K562 (cell line): ENCODE results near the gene DUOX2. TPM values are rescaled to one million over a fixed set of nuclear protein-coding genes. Genes with fewer than 3 reads are reported as not detected.

Experiments used
- ATAC-seq: fragments of 200-7000 bp; cut with Tn5 transposase; 3 replicates; pipeline ENCODE4 v1.9.1; 2020; ENCODE audit warnings: moderate library complexity
- BruUV-seq: library from RNA; stranded (reverse); fragments of 400-500 nt; replicated peaks from 2 replicates; lab custom pipeline; 2021; lab: Mats Ljungman, UMichigan
- CTCF ChIA-PET: fragments of 300-600 bp; formaldehyde crosslinking; extraction: SDS; loops from one replicate; lab custom pipeline; 2021; ENCODE audit warnings: low intra/inter-chr PET ratio; lab: Yijun Ruan, JAX
- POLR2A ChIA-PET: fragments of 300-600, 350-650 bp; sonication (Branson Sonifier 250); formaldehyde crosslinking; extraction: SDS; loops from one replicate; lab custom pipeline; 2021; ENCODE audit warnings: antibody characterized with exemption, inconsistent platforms; lab: Yijun Ruan, JAX
- DNase-seq, 4 experiments: peaks; one replicate each; pipeline versions ENCODE4 v3.0.0 to v3.0.0-alpha.2; 2011 to 2018; ENCODE audit warnings: low spot score in 3 of 4, mixed read lengths in 3 of 4; ENCODE audit errors: extremely low read depth in 1 of 4
- FAIRE-seq: peaks from 2 replicates; lab custom pipeline; 2011; peaks lifted over from hg19 to GRCh38; lab: Jason Lieb, UNC
- H2AFZ ChIP-seq: 2 replicates; pipeline ENCODE4 v1.6.0; 2011; ENCODE audit warnings: low read depth, low read length, control low read depth, inconsistent platforms
- H3K27ac ChIP-seq: fragments of 200-600 bp; 3 replicates; pipeline ENCODE4 v1.8.0; 2011; ENCODE audit warnings: low read depth, mild to moderate bottlenecking, control low read depth, inconsistent platforms, low read length, moderate library complexity, mixed read lengths; ENCODE audit errors: extremely low read depth
- H3K27me3 ChIP-seq, 2 experiments: fragments of 300-600 bp in 1 of 2; 2 replicates in 1 of 2; 3 replicates in 1 of 2; pipeline versions ENCODE4 v1.6.0 to v1.8.0; 2011; ENCODE audit warnings: inconsistent platforms in 2 of 2, low read length in 2 of 2, mild to moderate bottlenecking in 1 of 2, mixed read lengths in 1 of 2, moderate library complexity in 1 of 2; ENCODE audit not compliant: control insufficient read depth in 2 of 2, insufficient read depth in 2 of 2
- H3K36me3 ChIP-seq: fragments of 300-600 bp; 3 replicates; pipeline ENCODE4 v1.8.0; 2011; ENCODE audit warnings: mild to moderate bottlenecking, low read length, inconsistent platforms; ENCODE audit not compliant: control insufficient read depth, insufficient read depth
- H3K4me1 ChIP-seq, 2 experiments: fragments of 200-600 bp in 1 of 2; replicated peaks in 1 of 2; 2 replicates in 1 of 2; 3 replicates in 1 of 2; pipeline versions ENCODE4 v1.5.1 to v1.8.0; 2011; ENCODE audit warnings: inconsistent platforms in 2 of 2, low read length in 2 of 2, mild to moderate bottlenecking in 1 of 2, mixed read lengths in 1 of 2, moderate library complexity in 1 of 2; ENCODE audit not compliant: control insufficient read depth in 2 of 2, insufficient read depth in 2 of 2
- H3K4me2 ChIP-seq: 2 replicates; pipeline ENCODE4 v1.6.1; 2011; ENCODE audit warnings: low read length, control low read depth, inconsistent platforms, mixed read lengths; ENCODE audit not compliant: insufficient read depth
- H3K4me3 ChIP-seq: fragments of 200-600 bp; sonication (generic), shearing (Covaris generic); 2 replicates; pipeline ENCODE4 v1.5.1; 2016; ENCODE audit warnings: control low read depth, inconsistent platforms
- H3K79me2 ChIP-seq: fragments of 200-600 bp; 3 replicates; pipeline ENCODE4 v1.8.0; 2011; ENCODE audit warnings: low read length, inconsistent platforms; ENCODE audit not compliant: control insufficient read depth, insufficient read depth
- H3K9ac ChIP-seq, 2 experiments: 2 replicates each; pipeline versions ENCODE4 v1.6.0 to v1.6.1; 2011; ENCODE audit warnings: low read depth in 2 of 2, low read length in 2 of 2, control low read depth in 1 of 2, inconsistent platforms in 1 of 2, mild to moderate bottlenecking in 1 of 2, mixed read lengths in 1 of 2; ENCODE audit not compliant: insufficient read depth in 1 of 2
- H3K9me1 ChIP-seq: one replicate; pipeline ENCODE4 v1.6.0; 2011; ENCODE audit warnings: inconsistent platforms, mild to moderate bottlenecking, low read length, moderate library complexity; ENCODE audit not compliant: control insufficient read depth, insufficient read depth
- H3K9me3 ChIP-seq: replicated peaks from 2 replicates; pipeline ENCODE4 v1.5.1; 2011; ENCODE audit warnings: low read depth, low read length, inconsistent platforms; ENCODE audit not compliant: control insufficient read depth, insufficient read depth
- H4K20me1 ChIP-seq: replicated peaks from 2 replicates; pipeline ENCODE4 v1.6.1; 2011; ENCODE audit warnings: low read length, inconsistent platforms, mixed read lengths; ENCODE audit not compliant: control insufficient read depth, insufficient read depth
- EZH2 ChIP-seq: IDR thresholded peaks from 2 replicates; pipeline ENCODE4 v1.6.1; 2012; ENCODE audit warnings: low read depth, mild to moderate bottlenecking, inconsistent platforms, low read length, borderline replicate concordance
- IFI16 ChIP-seq: fragments of 250-450 bp; sonication (Bioruptor Pico); IDR thresholded peaks from 2 replicates; pipeline ENCODE4 v2.1.2; 2022; ENCODE audit warnings: mild to moderate bottlenecking, inconsistent platforms
- MTA1 ChIP-seq: fragments of 450-650 bp; IDR thresholded peaks from 2 replicates; pipeline ENCODE4 v1.6.1; 2017; ENCODE audit warnings: borderline replicate concordance
- NFIC ChIP-seq: fragments of 450-650 bp; IDR thresholded peaks from 2 replicates; pipeline ENCODE4 v1.6.1; 2017; ENCODE audit warnings: mild to moderate bottlenecking, inconsistent platforms
- PHF21A ChIP-seq: fragments of 450-650 bp; IDR thresholded peaks from 2 replicates; pipeline ENCODE4 v1.6.1; 2017; ENCODE audit warnings: low read depth, borderline replicate concordance
- WGBS: fragments of 100-300 bp; shearing (Covaris generic); methylation state at CpG from one replicate; pipeline ENCODE4 v1.1.6; 2016; ENCODE audit warnings: low coverage, mixed read lengths; ENCODE audit not compliant: insufficient coverage; ENCODE audit errors: missing lambda C conversion rate; 5-methylcytosine and 5-hydroxymethylcytosine counted together
- in situ Hi-C: fragments of 300-500 bp; cut with MboI; formaldehyde crosslinking; loops from 4 replicates; pipeline ENCODE4 v1.15.0; 2018; ENCODE audit warnings: inconsistent platforms, mixed read lengths
- intact Hi-C: fragments of 100-400 bp; cut with micrococcal nuclease; formaldehyde crosslinking; loops from 2 replicates; pipeline ENCODE4 v1.14.2; 2022
- polyA plus RNA-seq, 8 experiments: library from polyadenylated mRNA; depleted of rRNA in 4 of 8; stranded (reverse) in 5 of 8; unstranded in 3 of 8; fragments of >200 nt; fragmentation: Nextera tagmentation in 2 of 8; fragmentation: Illumina TruSeq in 1 of 8; extraction: Ambion mirVana in 2 of 8; extraction: Trizol in 1 of 8; gene quantifications; 2 replicates each; pipeline versions ENCODE4 v1.2.1 to v1.2.3, GENCODE V29; 2011 to 2014; ENCODE audit warnings: inconsistent platforms in 1 of 8, missing spikeins in 1 of 8
- total RNA-seq, 7 experiments: library from RNA; depleted of rRNA in 6 of 7; stranded (reverse); fragments of >200 nt in 6 of 7; fragmentation: Illumina TruSeq in 2 of 7; extraction: Trizol in 2 of 7; gene quantifications; 2 replicates each; pipeline versions ENCODE4 v1.2.1 to v1.2.3, GENCODE V29; 2011 to 2021; ENCODE audit warnings: low replicate concordance in 1 of 7
- TF ChIP-seq, protein P1 (sequence below): sonication (generic); formaldehyde crosslinking; IDR thresholded peaks from 2 replicates; pipeline ENCODE4 v1.8.0; 2022; ENCODE audit warnings: mild to moderate bottlenecking, missing genetic modification reagents

Gene DUOX2
- total and polyA plus RNA-seq, 9 of the 15 experiments (the other 6 are each of a cell fraction or from before 2014, with no cell fraction given) = 0.01 to 0.03 (median 0.02) TPM; not detected in 6

DNA sequence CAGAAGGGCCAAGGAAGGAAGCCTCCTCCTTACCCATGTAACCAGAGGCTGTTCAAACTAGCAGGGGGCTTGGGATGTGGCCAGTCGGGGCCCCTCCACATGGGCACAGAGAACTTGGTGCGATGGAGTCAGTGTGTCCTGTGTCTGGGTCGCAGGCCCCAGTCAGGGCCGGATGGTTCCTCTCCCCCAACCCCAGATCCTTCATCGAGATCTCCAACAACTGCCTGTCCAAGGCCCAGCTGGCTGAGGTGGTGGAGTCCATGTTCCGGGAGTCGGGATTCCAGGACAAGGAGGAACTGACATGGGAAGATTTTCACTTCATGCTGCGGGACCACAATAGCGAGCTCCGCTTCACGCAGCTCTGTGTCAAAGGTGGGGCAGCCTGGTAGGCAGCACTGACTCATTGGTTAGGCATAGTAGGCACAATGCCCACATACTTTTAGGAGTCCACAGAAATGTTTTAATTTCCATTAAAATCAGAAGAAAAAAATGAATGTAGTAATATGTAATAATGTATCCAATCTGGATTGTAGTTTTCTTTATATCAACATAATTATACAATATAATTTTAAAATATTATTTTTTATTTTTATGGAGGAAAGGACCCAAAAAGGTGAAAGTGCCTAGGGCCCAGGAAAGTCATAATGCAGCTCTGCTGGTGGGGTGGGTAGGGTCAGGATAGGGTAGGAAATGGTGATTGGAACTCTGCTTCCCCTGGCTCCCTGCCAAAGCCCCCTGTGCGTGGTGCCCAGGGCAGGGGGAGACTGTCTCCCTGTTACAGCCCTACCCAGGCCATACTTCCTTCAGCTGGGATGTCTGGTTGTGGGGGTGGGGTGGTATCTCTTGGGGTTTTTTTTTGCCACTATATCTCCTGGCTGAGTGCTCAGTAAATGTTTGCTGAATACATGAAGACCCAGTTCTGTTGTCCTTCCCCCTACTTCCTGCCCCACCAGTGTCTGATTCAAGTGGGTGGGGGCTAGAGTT lies 34.4 kb upstream of the DUOX2 start:
- no peak for FAIRE-seq

DNA sequence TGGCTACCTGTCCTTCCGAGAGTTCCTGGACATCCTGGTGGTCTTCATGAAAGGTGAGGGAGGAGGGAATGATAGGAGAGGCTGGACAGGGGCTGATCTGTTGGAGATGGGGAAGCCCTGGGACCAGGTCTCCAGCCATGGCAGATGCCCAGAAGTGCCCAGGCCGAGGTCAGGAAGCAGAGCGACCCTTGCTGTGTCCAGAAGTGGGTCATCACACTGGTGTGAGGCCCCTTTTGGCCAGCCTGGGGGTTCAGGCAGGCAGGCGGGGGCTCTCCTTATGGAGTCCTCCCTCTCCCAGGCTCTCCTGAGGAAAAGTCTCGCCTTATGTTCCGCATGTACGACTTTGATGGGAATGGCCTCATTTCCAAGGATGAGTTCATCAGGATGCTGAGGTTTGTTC lies 33.6 kb upstream of the DUOX2 start:
- Histone ChIP-seq H3K27ac (no peak overlapping the region), H3K27me3 (peaks cover 16 to 42% of the 10 kb centered on the region in 2 experiments), H3K9me1 (no peaks in the 10 kb centered on the region), H4K20me1 (peaks cover 3% of the 10 kb centered on the region; the same call in 1 of the 2 replicates), H3K4me2 (no peak overlapping the region), H3K9me3 (no peaks in the 10 kb centered on the region), H3K4me1 (peaks cover 0 to 9% of the 10 kb centered on the region in 2 experiments; a peak in 1 of 5 replicates), H3K36me3 (no peaks in the 10 kb centered on the region), H3K79me2 (no peaks in the 10 kb centered on the region), H3K4me3 (no peak overlapping the region), H3K9ac (no peak overlapping the region), H2AFZ (no peak overlapping the region)
- no peak for ATAC-seq
- DNase-seq = no peak
- in situ Hi-C loops = no loop called here
- ChIA-PET CTCF (no interaction called here), POLR2A (interaction anchor here (0.5 to 1.3 kb wide), 2 partner anchors 16 to 26 kb away, joined by 3 to 4 read pairs; no protein-coding TSS in a partner anchor)
- no peak for FAIRE-seq
- 17% methylated on average over 5 of the region's 7 CpGs for WGBS
- no TSS peak for BruUV-seq
- intact Hi-C loops = no loop called here
- TF ChIP-seq PHF21A = no peak
- TF ChIP-seq, protein P1, sequence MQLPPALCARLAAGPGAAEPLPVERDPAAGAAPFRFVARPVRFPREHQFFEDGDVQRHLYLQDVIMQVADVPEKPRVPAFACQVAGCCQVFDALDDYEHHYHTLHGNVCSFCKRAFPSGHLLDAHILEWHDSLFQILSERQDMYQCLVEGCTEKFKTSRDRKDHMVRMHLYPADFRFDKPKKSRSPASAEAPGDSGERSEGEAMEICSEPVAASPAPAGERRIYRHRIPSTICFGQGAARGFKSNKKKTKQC (CRISPR knock-in tag) = no peak
- no peak for TF ChIP-seq EZH2

More for the DNA sequence above, 34.4 kb upstream of the DUOX2 start:
- H3K4me3 ChIP-seq = no peak overlapping the region
- WGBS = 25% methylated on average over 12 of the region's 12 CpGs
- peaks cover 0 to 9% of the 10 kb centered on the region in 2 experiments; a peak in 1 of 5 replicates for H3K4me1 ChIP-seq
- DNase-seq (no peak), ATAC-seq (no peak)
- intact Hi-C loops = no loop called here
- no TSS peak for BruUV-seq
- no peak overlapping the region for H3K4me2 ChIP-seq
- POLR2A ChIA-PET = interaction anchor here (0.5 to 0.8 kb wide), 2 partner anchors 17 to 25 kb away, joined by 3 to 7 read pairs; no protein-coding TSS in a partner anchor
- 0 out of 4 replicates have a peak overlapping the region, but pooled peaks of 1 of the 2 experiments have one; percentile 13 for H3K9ac ChIP-seq
- TF ChIP-seq NFIC = peak; percentile 55
- no peak for TF ChIP-seq MTA1
- no peak for TF ChIP-seq IFI16 (CRISPR knock-in tag)
- TF ChIP-seq, all 486 proteins: peak for 1
- no peaks in the 10 kb centered on the region for H3K36me3 ChIP-seq
- no peaks in the 10 kb centered on the region for H3K79me2 ChIP-seq
- no peak overlapping the region for H2AFZ ChIP-seq
- in situ Hi-C loops = no loop called here
- H3K9me1 ChIP-seq = no peaks in the 10 kb centered on the region
- H3K9me3 ChIP-seq = no peaks in the 10 kb centered on the region
- CTCF ChIA-PET = no interaction called here
- H3K27ac ChIP-seq = no peak overlapping the region
- peaks cover 3% of the 10 kb centered on the region; the same call in 1 of the 2 replicates for H4K20me1 ChIP-seq
- peaks cover 16 to 37% of the 10 kb centered on the region in 2 experiments for H3K27me3 ChIP-seq
